ENCODE measurements around the gene FAM240A. TPM values are rescaled to one million over a fixed set of nuclear protein-coding genes. Genes with fewer than 3 reads are reported as not detected.
"Not testable (repeated sequence)": the region's sequence is repeated elsewhere in the genome, so short reads cannot be mapped to it uniquely, and the experiment has no call there.

FAM240A gene
- total and polyA plus RNA-seq, 7 experiments from 2014 or later = not detected

- H3K27ac Mint-ChIP-seq = no peak overlapping the region
- ATAC-seq (no peak), DNase-seq (no peak)
- Histone ChIP-seq H3K4me3 (ENCODE audit: low read length) (no peak overlapping the region), H3K27ac (ENCODE audit: low read depth, low read length) (no peak overlapping the region), H3K4me1 (ENCODE audit: control insufficient read depth in 2 of 2, insufficient read depth in 2 of 2, low read length in 2 of 2) (no peaks in the 10 kb centered on the region), H3K36me3 (ENCODE audit: control insufficient read depth in 2 of 3, insufficient read depth in 3 of 3, low read length in 3 of 3) (no peaks in the 10 kb centered on the region), H3K9me3 (ENCODE audit: control insufficient read depth in 2 of 3, low read length in 3 of 3) (no peaks in the 10 kb centered on the region), H3K27me3 (ENCODE audit: control insufficient read depth in 2 of 2, insufficient read depth in 2 of 2, low read length in 2 of 2) (no peaks in the 10 kb centered on the region)
- H3K9me3 Mint-ChIP-seq = no peaks in the 10 kb centered on the region
- ChIA-PET POLR2A (no interaction called here), CTCF (interaction anchor here (0.9 to 1.3 kb wide), 2 partner anchors 27 to 44 kb away, joined by 4 to 7 read pairs; no protein-coding TSS in a partner anchor)
- peaks cover 0 to 38% (median 0%) of the 10 kb centered on the region in 5 donors for H3K27me3 Mint-ChIP-seq
- no peaks in the 10 kb centered on the region for H3K36me3 Mint-ChIP-seq
- H3K4me1 Mint-ChIP-seq = peaks cover 0 to 21% (median 11%) of the 10 kb centered on the region in 7 donors
- intact Hi-C loops (cut with micrococcal nuclease) = no loop called here
- H3K4me3 Mint-ChIP-seq = no peak overlapping the region
Observed at GRCh38 chr3:46585799-46586693, 26.3 kb upstream of the FAM240A start.

GRCh38 chr3:46586738-46587246 is 25.5 kb upstream of the FAM240A start:
- H3K27me3 Mint-ChIP-seq = peaks cover 0 to 37% (median 0%) of the 10 kb centered on the region in 5 donors
- Histone ChIP-seq H3K4me3 (ENCODE audit: low read length) (no peak overlapping the region), H3K27ac (ENCODE audit: low read depth, low read length) (no peak overlapping the region), H3K27me3 (ENCODE audit: control insufficient read depth in 2 of 2, insufficient read depth in 2 of 2, low read length in 2 of 2) (no peaks in the 10 kb centered on the region), H3K4me1 (ENCODE audit: control insufficient read depth in 2 of 2, insufficient read depth in 2 of 2, low read length in 2 of 2) (no peaks in the 10 kb centered on the region), H3K9me3 (ENCODE audit: control insufficient read depth in 2 of 3, low read length in 3 of 3) (no peaks in the 10 kb centered on the region), H3K36me3 (ENCODE audit: control insufficient read depth in 2 of 3, insufficient read depth in 3 of 3, low read length in 3 of 3) (no peaks in the 10 kb centered on the region)
- ChIA-PET CTCF (interaction anchor here (0.9 to 1.3 kb wide), 2 partner anchors 28 to 43 kb away, joined by 4 to 7 read pairs; no protein-coding TSS in a partner anchor), POLR2A (no interaction called here)
- intact Hi-C loops (cut with micrococcal nuclease) = no loop called here
- no peaks in the 10 kb centered on the region for H3K36me3 Mint-ChIP-seq
- no peak for DNase-seq
- H3K9me3 Mint-ChIP-seq = peaks cover 0 to 3% (median 0%) of the 10 kb centered on the region in 11 donors
- peaks cover 0 to 21% (median 11%) of the 10 kb centered on the region in 7 donors for H3K4me1 Mint-ChIP-seq
- no peak for ATAC-seq
- no peak overlapping the region for H3K27ac Mint-ChIP-seq
- H3K4me3 Mint-ChIP-seq = no peak overlapping the region

GRCh38 chr3:46587268-46587667 is 25.1 kb upstream of the FAM240A start:
- Mint-ChIP-seq H3K27me3 (peaks cover 0 to 35% (median 0%) of the 10 kb centered on the region in 5 donors), H3K4me1 (peaks cover 0 to 21% (median 11%) of the 10 kb centered on the region in 7 donors)
- intact Hi-C loops (cut with micrococcal nuclease); H3K27ac Mint-ChIP-seq; H3K27me3 ChIP-seq (ENCODE audit: control insufficient read depth in 2 of 2, insufficient read depth in 2 of 2, low read length in 2 of 2); H3K27ac ChIP-seq (ENCODE audit: low read depth, low read length); H3K9me3 Mint-ChIP-seq; DNase-seq; H3K36me3 ChIP-seq (ENCODE audit: control insufficient read depth in 2 of 3, insufficient read depth in 3 of 3, low read length in 3 of 3); ATAC-seq; H3K4me3 Mint-ChIP-seq; H3K4me1 ChIP-seq (ENCODE audit: control insufficient read depth in 2 of 2, insufficient read depth in 2 of 2, low read length in 2 of 2); POLR2A ChIA-PET; H3K4me3 ChIP-seq (ENCODE audit: low read length); H3K9me3 ChIP-seq (ENCODE audit: control insufficient read depth in 2 of 3, low read length in 3 of 3); H3K36me3 Mint-ChIP-seq: not testable (repeated sequence)
- CTCF ChIA-PET = interaction anchor here (0.9 to 1.3 kb wide), 2 partner anchors 29 to 42 kb away, joined by 4 to 7 read pairs; no protein-coding TSS in a partner anchor

- Histone ChIP-seq H3K27ac (ENCODE audit: low read depth, low read length) (no peak overlapping the region), H3K36me3 (ENCODE audit: control insufficient read depth in 2 of 3, insufficient read depth in 3 of 3, low read length in 3 of 3) (no peaks in the 10 kb centered on the region), H3K4me3 (ENCODE audit: low read length) (no peak overlapping the region), H3K9me3 (ENCODE audit: control insufficient read depth in 2 of 3, low read length in 3 of 3) (no peaks in the 10 kb centered on the region), H3K27me3 (ENCODE audit: control insufficient read depth in 2 of 2, insufficient read depth in 2 of 2, low read length in 2 of 2) (no peaks in the 10 kb centered on the region), H3K4me1 (ENCODE audit: control insufficient read depth in 2 of 2, insufficient read depth in 2 of 2, low read length in 2 of 2) (no peaks in the 10 kb centered on the region)
- H3K4me3 Mint-ChIP-seq = no peak overlapping the region
- H3K27ac Mint-ChIP-seq = no peak overlapping the region
- ATAC-seq (no peak), DNase-seq (no peak)
- ChIA-PET POLR2A (no interaction called here), CTCF (no interaction called here)
- H3K9me3 Mint-ChIP-seq = peaks cover 0 to 3% (median 0%) of the 10 kb centered on the region in 11 donors
- H3K36me3 Mint-ChIP-seq = no peaks in the 10 kb centered on the region
- intact Hi-C loops (cut with micrococcal nuclease) = no loop called here
- peaks cover 0 to 22% (median 0%) of the 10 kb centered on the region in 5 donors for H3K27me3 Mint-ChIP-seq
- peaks cover 0 to 2% (median 0%) of the 10 kb centered on the region in 7 donors for H3K4me1 Mint-ChIP-seq
Observed at GRCh38 chr3:46593274-46593862, 19.0 kb upstream of the FAM240A start.

- H3K9me3 Mint-ChIP-seq = peaks cover 0 to 3% (median 0%) of the 10 kb centered on the region in 11 donors
- no peak overlapping the region for H3K4me3 ChIP-seq (ENCODE audit: low read length)
- H3K36me3 Mint-ChIP-seq = no peaks in the 10 kb centered on the region
- intact Hi-C loops (cut with micrococcal nuclease) = no loop called here
- no peak overlapping the region for H3K4me3 Mint-ChIP-seq
- H3K9me3 ChIP-seq (ENCODE audit: control insufficient read depth in 2 of 3, low read length in 3 of 3) = no peaks in the 10 kb centered on the region
- H3K27ac ChIP-seq (ENCODE audit: low read depth, low read length) = no peak overlapping the region
- H3K27me3 ChIP-seq (ENCODE audit: control insufficient read depth in 2 of 2, insufficient read depth in 2 of 2, low read length in 2 of 2) = no peaks in the 10 kb centered on the region
- peaks cover 0 to 2% (median 0%) of the 10 kb centered on the region in 7 donors for H3K4me1 Mint-ChIP-seq
- H3K36me3 ChIP-seq (ENCODE audit: control insufficient read depth in 2 of 3, insufficient read depth in 3 of 3, low read length in 3 of 3) = no peaks in the 10 kb centered on the region
- H3K27me3 Mint-ChIP-seq = peaks cover 0 to 20% (median 0%) of the 10 kb centered on the region in 5 donors
- H3K4me1 ChIP-seq (ENCODE audit: control insufficient read depth in 2 of 2, insufficient read depth in 2 of 2, low read length in 2 of 2) = no peaks in the 10 kb centered on the region
- DNase-seq (no peak), ATAC-seq (no peak)
- ChIA-PET POLR2A (no interaction called here), CTCF (interaction anchor here (0.7 kb wide), 1 partner anchor 736 kb away, joined by 3 read pairs; no protein-coding TSS in a partner anchor)
- no peak overlapping the region for H3K27ac Mint-ChIP-seq
Observed at GRCh38 chr3:46593979-46594378, 18.3 kb upstream of the FAM240A start.

- DNase-seq (no peak), ATAC-seq (no peak)
- POLR2A ChIA-PET = no interaction called here
- Histone ChIP-seq H3K4me1 (ENCODE audit: control insufficient read depth in 2 of 2, insufficient read depth in 2 of 2, low read length in 2 of 2) (no peaks in the 10 kb centered on the region), H3K36me3 (ENCODE audit: control insufficient read depth in 2 of 3, insufficient read depth in 3 of 3, low read length in 3 of 3) (no peaks in the 10 kb centered on the region), H3K27me3 (ENCODE audit: control insufficient read depth in 2 of 2, insufficient read depth in 2 of 2, low read length in 2 of 2) (no peaks in the 10 kb centered on the region), H3K27ac (ENCODE audit: low read depth, low read length) (no peak overlapping the region), H3K9me3 (ENCODE audit: control insufficient read depth in 2 of 3, low read length in 3 of 3) (no peaks in the 10 kb centered on the region), H3K4me3 (ENCODE audit: low read length) (no peak overlapping the region)
- Mint-ChIP-seq H3K4me3 (no peak overlapping the region), H3K9me3 (peaks cover 0 to 3% (median 0%) of the 10 kb centered on the region in 11 donors), H3K36me3 (no peaks in the 10 kb centered on the region), H3K4me1 (peaks cover 0 to 2% (median 0%) of the 10 kb centered on the region in 7 donors), H3K27me3 (peaks cover 0 to 20% (median 0%) of the 10 kb centered on the region in 5 donors), H3K27ac (no peak overlapping the region)
- CTCF ChIA-PET = interaction anchor here (0.7 kb wide), 1 partner anchor 735 kb away, joined by 3 read pairs; no protein-coding TSS in a partner anchor
- intact Hi-C loops (cut with micrococcal nuclease) = no loop called here
Observed at GRCh38 chr3:46594723-46595122, 17.6 kb upstream of the FAM240A start.
